ENCODE data around the gene TNIK.
"Not testable (repeated sequence)": the region's sequence is repeated elsewhere in the genome, so short reads cannot be mapped to it uniquely, and the experiment has no call there.

TNIK gene

GRCh38 chr3:171301002-171301401 is 159.2 kb downstream of the TNIK start:
- no peak overlapping the region for H3K4me3 ChIP-seq (ENCODE audit: low read length)
- no peak for TF ChIP-seq CTCF (conservative IDR thresholded peaks at IDR 0.05; ENCODE audit: low read length)
- no peak for DNase-seq (ENCODE audit: low read depth)

GRCh38 chr3:171297951-171298350 is 162.3 kb downstream of the TNIK start:
- H3K4me3 ChIP-seq (ENCODE audit: low read length): no peak overlapping the region
- no peak for DNase-seq (ENCODE audit: low read depth)
- TF ChIP-seq CTCF (conservative IDR thresholded peaks at IDR 0.05; ENCODE audit: low read length): no peak

- no peak overlapping the region for H3K4me3 ChIP-seq (ENCODE audit: low read length)
- no peak for DNase-seq (ENCODE audit: low read depth)
- no peak for TF ChIP-seq CTCF (conservative IDR thresholded peaks at IDR 0.05; ENCODE audit: low read length)
Observed at GRCh38 chr3:171297207-171297606, 163.0 kb downstream of the TNIK start.

GRCh38 chr3:171295484-171296373 is 164.5 kb downstream of the TNIK start:
- no peak for TF ChIP-seq CTCF (conservative IDR thresholded peaks at IDR 0.05; ENCODE audit: low read length)
- DNase-seq (ENCODE audit: low read depth): no peak
- no peak overlapping the region for H3K4me3 ChIP-seq (ENCODE audit: low read length)

GRCh38 chr3:171293142-171293782 is 166.9 kb downstream of the TNIK start:
- DNase-seq (ENCODE audit: low read depth): no peak
- TF ChIP-seq CTCF (conservative IDR thresholded peaks at IDR 0.05; ENCODE audit: low read length): no peak

GRCh38 chr3:171290680-171291079 is 169.5 kb downstream of the TNIK start:
- H3K4me3 ChIP-seq (ENCODE audit: low read length): no peak overlapping the region
- TF ChIP-seq CTCF (conservative IDR thresholded peaks at IDR 0.05; ENCODE audit: low read length): no peak
- no peak for DNase-seq (ENCODE audit: low read depth)

More at GRCh38 chr3:171293142-171293782, 166.9 kb downstream of the TNIK start:
- no peak overlapping the region for H3K4me3 ChIP-seq (ENCODE audit: low read length)

GRCh38 chr3:171289291-171289690 is 170.9 kb downstream of the TNIK start:
- TF ChIP-seq CTCF (conservative IDR thresholded peaks at IDR 0.05; ENCODE audit: low read length): no peak
- DNase-seq (ENCODE audit: low read depth): no peak
- H3K4me3 ChIP-seq (ENCODE audit: low read length): no peak overlapping the region

GRCh38 chr3:171287761-171288160 is 172.4 kb downstream of the TNIK start:
- not testable (repeated sequence) for DNase-seq (ENCODE audit: low read depth); H3K4me3 ChIP-seq (ENCODE audit: low read length)
